NCI-H2227 treated with DMSO at 0.1 percent for 48 hours (cell line): ENCODE measurements around the gene HEY2.
"Not testable (repeated sequence)": the region's sequence is repeated elsewhere in the genome, so short reads cannot be mapped to it uniquely, and the experiment has no call there.

Source experiments
- DNase-seq: peaks from one replicate; lab custom pipeline; 2025; lab: John Stamatoyannopoulos, UW

The HEY2 gene

DNA sequence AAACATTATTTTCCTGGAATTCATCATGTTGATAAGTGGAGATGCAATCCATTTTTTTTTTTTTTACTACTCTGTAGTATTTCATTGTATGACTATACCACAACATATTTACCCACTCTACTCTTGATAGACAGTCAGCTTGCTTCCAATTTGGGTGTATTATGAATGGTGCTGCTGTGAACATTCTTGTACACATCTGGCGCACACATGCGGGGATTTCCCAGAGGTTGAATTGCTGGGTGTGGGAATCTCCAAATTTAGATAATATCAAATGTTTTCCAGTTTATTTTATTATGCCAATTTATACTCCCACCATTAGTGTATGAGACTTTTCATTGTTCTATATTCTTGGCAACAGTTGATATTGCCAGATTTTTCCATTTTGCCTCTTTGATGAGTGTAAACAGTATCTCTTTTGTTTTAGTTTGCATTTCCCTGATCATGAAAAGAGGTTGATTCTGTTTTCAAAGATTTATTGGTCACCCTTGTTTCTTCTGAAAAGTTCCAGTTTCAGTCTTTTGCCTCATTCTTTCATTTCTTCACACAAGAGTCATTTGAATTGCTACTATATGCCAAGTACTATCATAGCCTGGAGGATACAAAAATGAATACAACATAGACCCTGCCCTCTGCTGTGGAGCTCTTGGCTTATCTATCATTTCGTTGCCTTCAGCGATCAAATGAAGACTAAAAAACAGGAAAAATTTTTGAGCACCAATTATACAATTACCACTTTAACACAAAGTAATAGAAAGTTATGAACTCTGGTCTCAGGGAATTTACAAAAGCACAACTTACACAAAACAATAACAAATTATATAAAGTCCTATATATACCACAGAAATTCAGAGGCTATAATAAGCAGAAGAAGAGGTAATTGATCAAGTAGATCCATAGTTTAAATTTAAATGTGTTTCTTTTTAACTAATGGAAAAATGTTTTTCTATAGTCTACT is 24.2 kb downstream of the HEY2 start:
- DNase-seq, result no peak

DNA sequence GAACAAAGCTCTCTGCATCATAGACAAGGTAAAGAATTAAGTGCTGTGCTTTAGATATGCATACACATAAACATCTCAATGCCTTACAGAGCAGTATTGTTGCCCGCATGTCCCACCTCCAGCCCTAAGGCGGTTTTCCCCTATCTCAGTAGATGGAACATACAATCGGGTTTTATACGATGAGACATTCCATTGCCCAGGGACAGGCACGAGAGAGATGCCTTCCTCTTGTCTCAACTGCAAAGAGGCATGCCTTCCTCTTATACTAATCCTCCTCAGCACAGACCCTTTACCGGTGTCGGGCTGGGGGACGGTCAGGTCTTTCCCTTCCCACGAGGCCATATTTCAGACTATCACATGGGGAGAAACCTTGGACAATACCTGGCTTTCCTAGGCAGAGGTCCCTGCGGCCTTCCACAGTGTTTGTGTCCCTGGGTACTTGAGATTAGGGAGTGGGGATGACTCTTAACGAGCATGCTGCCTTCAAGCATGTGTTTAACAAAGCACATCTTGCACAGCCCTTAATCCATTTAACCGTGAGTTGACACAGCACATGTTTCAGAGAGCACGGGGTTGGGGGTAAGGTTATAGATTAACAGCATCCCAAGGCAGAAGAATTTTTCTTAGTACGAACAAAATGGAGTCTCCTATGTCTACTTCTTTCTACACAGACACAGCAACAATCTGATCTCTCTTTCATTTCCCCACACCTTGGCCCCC is 26.8 kb downstream of the HEY2 start:
- not testable (repeated sequence) for DNase-seq

DNA sequence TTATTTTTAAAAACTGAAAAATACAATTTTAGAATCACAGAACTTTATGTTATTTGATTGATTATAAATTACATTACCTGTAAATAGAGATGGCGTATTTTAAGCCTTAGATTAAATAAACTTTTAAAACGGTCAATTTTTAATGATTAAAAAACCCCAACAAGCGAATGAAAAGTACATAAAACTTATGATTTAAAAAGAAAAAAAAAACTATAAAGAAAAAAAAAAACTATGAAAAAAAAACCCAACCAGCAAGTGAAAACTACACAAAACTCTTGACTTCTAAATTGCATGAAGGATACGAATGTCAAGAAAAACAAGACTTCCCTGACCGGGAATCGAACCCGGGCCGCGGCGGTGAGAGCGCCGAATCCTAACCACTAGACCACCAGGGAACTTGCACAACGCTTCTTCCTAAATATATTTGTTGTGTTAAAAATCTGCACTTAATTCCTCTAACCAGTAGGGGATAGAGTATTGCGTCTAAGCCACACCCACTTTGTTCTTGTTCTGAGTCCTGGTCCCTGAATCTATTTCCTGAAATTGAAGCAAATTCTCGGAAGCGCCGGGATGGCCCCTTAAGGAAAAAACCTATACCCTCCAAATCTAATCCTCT is 30.6 kb downstream of the HEY2 start:
- DNase-seq, result peak; percentile 93

- DNase-seq, result peak; percentile 92
Observed at GRCh38 chr6:125780540-125781313, 31.3 kb downstream of the HEY2 start.

GRCh38 chr6:125781314-125781868 is 32.0 kb downstream of the HEY2 start:
- DNase-seq, result peak; percentile 28

DNA sequence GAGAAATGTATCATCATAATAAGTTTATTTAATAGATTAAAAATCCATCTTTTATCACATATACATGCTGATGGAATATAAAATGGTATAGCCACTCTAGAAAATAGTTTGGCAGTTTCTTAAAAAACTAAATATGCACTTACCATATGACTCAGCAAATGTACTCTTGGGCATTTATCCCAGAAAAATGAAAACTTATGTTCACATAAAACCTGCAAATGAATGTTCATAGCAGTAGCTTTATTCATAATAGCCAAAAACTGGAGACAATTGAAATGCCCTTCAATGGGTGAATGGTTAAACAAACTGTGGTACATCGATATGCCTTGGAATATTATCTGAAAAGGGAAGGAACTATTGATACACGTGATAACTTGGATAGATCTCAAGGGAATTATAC is 34.9 kb downstream of the HEY2 start:
- no peak for DNase-seq

- DNase-seq, result peak; percentile 9
Observed at GRCh38 chr6:125787791-125788190, 38.4 kb downstream of the HEY2 start.

- DNase-seq, result peak; percentile 32
Observed at GRCh38 chr6:125789167-125789566, 39.7 kb downstream of the HEY2 start.

DNA sequence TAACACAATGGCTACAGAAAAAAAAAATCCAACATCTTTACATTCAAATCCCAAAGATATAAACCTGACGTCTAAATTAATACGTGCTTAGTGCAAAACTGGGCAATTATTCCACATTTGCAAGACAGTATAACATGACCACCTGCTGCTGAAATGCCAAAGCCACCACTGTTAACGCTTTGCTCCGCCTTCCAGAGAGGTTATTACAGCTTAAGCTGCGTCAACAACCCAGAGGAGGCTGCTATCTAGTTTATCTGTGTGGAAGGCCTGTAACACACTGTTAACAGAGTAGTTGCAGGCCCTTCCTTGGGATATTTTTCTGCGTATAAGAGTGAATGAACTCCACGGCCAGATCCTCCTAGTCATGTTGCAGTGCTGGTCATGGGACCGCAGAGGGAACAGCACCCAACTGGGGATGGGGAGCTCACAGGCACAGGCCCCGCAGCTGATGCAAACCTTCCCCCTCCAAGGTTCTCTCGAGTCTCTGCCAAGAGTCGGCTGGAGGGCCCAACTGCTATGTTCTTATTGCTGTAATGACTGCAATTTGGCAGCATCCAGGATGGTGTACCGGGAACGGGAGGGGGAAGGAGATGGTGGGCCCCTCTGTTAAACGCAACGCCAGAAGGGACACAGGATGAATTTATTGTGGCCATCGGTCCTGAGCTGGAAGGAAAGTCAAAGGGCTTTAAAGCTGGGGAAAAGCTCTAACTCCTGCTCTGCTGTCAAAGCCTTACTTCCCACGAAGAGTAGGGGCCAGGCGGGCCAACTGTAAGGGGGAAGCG is 40.3 kb downstream of the HEY2 start:
- peak; percentile 45 for DNase-seq

- peak; percentile 52 for DNase-seq
Observed at GRCh38 chr6:125790358-125791150, 41.1 kb downstream of the HEY2 start, which contains the start of gene NCOA7. Gene NCOA7, plus strand, starts transcription at chr6:125790960. Its CDS starts 24,395 bp downstream, at chr6:125815355.

DNA sequence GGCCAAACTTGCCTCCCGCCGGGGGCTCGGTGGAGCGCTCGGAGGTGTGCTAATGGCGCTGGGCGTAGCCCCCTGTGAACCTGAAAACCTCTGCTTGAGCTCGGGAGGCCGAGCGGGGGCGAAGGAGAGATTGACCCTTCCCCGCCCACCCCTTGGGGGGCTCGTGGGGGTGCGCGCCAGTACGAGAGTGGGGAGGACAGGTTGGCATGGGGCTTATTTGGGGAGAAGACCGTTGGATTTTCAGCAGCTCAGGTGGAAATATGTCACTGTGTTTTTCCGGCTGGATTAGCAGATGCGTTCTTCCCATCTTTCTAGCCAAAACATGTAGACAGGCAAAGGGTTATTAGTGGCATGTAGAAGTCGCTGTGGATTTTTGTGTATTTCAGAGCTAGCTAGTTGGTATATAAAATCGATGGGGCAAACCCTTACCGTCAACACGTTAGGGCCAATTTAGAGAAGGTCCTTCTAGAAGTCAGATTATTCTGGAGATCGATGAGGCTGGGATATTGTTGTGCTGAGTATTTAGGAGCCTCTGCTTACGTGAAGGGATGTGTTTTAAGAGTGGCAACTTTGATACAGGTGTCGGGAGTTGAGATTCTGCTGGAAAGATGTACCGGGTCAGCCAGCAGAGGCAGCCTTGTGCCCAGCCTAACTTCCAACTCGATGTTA is 41.9 kb downstream of the HEY2 start:
- DNase-seq, result peak; percentile 54

DNA sequence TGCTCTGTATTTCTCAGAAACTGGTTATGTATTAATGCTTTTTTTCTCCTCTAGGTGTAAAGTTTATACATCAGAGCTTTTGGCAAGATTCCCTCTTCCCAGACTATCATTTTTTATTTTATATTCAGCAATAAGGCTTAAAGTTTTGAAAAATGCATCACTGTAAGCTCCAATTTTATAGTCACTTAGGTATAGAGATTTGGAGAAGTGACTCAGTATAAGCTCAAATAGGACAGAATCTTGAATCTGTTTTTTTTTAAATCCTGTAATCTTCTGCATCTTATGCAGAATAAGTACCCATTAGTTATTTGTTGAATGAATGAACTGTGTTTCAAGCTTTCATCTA is 42.4 kb downstream of the HEY2 start:
- no peak for DNase-seq

GRCh38 chr6:125792172-125792571 is 42.7 kb downstream of the HEY2 start:
- no peak for DNase-seq

DNA sequence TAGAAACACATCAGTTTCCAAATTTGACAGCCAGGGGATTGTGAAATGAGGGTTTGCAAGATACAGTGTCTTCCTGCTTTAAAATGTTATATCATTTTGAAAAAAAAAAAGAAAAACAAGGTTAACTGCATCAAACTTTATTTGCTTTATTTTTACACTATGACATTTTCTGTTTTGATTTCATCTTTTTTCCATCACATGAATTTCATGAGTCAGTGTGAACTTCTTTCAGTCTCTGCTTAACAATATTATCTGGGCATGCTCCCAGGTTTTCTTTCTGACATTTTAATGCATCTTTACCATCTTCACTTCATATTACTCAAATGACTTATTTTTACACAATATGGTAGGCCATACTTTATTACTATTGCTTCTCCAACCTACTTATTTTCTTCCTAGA is 43.2 kb downstream of the HEY2 start:
- DNase-seq, result no peak

GRCh38 chr6:125793280-125793679 is 43.8 kb downstream of the HEY2 start:
- no peak for DNase-seq

DNA sequence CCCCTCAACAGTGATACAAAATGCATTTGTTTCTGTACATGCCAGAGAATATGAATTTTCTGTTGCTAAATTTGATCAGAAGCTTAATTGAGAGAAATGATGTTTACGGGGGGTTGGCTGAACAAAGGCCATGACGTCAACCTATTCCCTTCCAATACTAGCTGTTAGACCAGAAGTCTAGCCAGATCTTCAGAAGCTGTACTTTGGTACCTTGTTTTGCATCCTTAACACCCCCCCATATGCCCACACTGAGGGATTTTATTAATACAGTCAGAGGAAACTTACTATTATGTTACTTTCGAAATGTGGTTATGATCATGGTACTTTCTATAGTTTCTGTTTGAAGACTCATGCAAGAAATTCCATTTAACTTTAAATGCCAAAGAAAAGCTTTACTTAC is 44.4 kb downstream of the HEY2 start:
- no peak for DNase-seq

- DNase-seq, result no peak
Observed at GRCh38 chr6:125794342-125795137, 45.1 kb downstream of the HEY2 start.

DNA sequence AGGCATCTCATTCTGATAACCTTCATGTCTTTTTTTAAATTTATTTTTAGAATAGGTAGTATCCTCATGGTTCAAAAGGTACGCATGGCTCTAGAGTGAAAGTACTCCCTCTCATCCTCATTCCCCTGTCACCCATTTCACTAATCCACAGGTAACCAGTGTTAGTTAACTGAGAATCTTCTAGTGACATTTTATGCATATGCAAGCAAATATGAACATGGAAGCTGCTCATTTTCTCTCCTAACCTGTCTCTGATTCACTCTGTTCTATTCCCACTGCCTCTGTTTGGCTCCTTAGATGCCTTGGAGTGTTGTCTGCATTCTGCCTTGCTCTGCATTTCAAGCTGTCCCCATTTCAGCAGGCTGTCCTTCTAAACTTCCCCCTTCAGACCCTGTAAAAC is 45.9 kb downstream of the HEY2 start:
- DNase-seq, result no peak
